Activated naive CD8-positive, alpha-beta T cell treated with anti-CD3 and anti-CD28 coated beads, Interleukin-2, amount 10 ng/mL, durations not matched to agents 7 days and 5 days (primary cell): ENCODE results near the gene NACC1. TPM values are rescaled to one million over a fixed set of nuclear protein-coding genes. Genes with fewer than 3 reads are reported as not detected.
A peak's percentile ranks its signal among the peaks of the same experiment; 100 is the strongest.

Source experiments
- ATAC-seq: fragments of 150-1000 bp; cut with Tn5 transposase; one replicate; pipeline ENCODE4 v1.10.0; 2021; ENCODE audit warnings: low read depth, moderate library complexity
- POLR2A ChIA-PET: fragments of 350-600 bp; sonication (Branson Sonifier 250); formaldehyde crosslinking; loops from one replicate; lab custom pipeline; 2021; ENCODE audit warnings: antibody characterized with exemption; lab: Charles Lee
- DNase-seq: peaks from one replicate; pipeline ENCODE4 v3.0.0; 2021
- H3K27ac Mint-ChIP-seq: one replicate; pipeline ENCODE4 v1.8.0; 2022; ENCODE audit warnings: mild to moderate bottlenecking, mixed read lengths
- H3K27me3 Mint-ChIP-seq: one replicate; pipeline ENCODE4 v1.8.0; 2022; ENCODE audit warnings: mild to moderate bottlenecking, moderate library complexity, mixed read lengths
- H3K36me3 Mint-ChIP-seq: one replicate; pipeline ENCODE4 v1.8.0; 2021; ENCODE audit warnings: mild to moderate bottlenecking, mixed read lengths
- H3K4me1 Mint-ChIP-seq: one replicate; pipeline ENCODE4 v1.8.0; 2021; ENCODE audit warnings: mixed read lengths
- H3K4me3 Mint-ChIP-seq: one replicate; pipeline ENCODE4 v1.8.0; 2022; ENCODE audit warnings: mild to moderate bottlenecking, moderate library complexity, mixed read lengths
- H3K9me3 Mint-ChIP-seq: one replicate; pipeline ENCODE4 v1.8.0; 2021; ENCODE audit warnings: mixed read lengths
- total RNA-seq, 2 experiments: library from RNA; stranded (reverse); gene quantifications; one replicate each; pipeline ENCODE4 v1.2.3, GENCODE V29; 2021

NACC1 gene
- total RNA-seq: 10 to 100 TPM; 56.3 to 57.2 TPM

DNA sequence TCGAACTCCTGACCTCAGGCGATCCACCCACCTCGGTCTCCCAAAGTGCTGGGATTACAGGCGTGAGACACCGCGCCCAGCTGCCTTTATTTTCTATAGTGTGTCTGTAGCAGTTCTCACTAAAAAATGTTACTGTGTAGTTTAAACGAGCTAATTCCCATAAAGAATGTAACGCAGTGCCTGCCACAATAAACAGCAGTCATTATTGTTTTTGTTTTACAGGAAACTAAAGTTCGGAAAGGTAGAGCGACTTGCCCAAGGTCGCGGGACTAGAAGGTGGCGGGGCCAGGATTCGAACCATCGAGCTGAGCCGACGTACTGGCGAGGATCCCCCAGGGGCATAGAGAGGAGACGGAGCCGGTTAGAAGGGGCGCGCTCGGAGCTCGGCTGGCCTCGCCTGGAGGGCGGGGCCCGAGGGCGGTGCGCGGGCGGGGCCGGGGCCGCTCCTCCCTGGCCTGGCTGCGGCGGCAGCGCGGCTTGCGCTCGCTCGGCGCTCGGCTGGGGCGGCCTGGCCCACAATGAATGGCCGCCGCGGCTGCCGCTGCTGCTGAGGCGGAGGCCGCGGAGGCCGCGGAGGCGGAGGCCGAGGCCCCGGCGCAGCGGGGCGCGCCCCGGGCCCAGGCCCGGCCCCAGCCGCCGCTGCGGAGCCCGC, at the start of gene NACC1:
TSS of gene NACC1 (plus strand) at position 493 of the 652 bp plus-strand sequence. CDS start 16,944 bp downstream, outside the sequence.
- Mint-ChIP-seq H3K36me3 (peaks cover 5% of the 10 kb centered on the region), H3K4me1 (peaks cover 19% of the 10 kb centered on the region), H3K27ac (peak within 1 kb of the TSS; percentile 92), H3K9me3 (no peaks in the 10 kb centered on the region), H3K4me3 (peak within 1 kb of the TSS; percentile 92), H3K27me3 (no peaks in the 10 kb centered on the region)
- DNase-seq (peak; percentile 97), ATAC-seq (peak; percentile 87)
- POLR2A ChIA-PET: interaction anchor here (0.5 to 5.5 kb wide), 18 partner anchors 13 to 1361 kb away, joined by 3 to 50 read pairs (median 4); partner anchors contain the start of genes DNASE2, GCDH, IER2 and STX10

DNA sequence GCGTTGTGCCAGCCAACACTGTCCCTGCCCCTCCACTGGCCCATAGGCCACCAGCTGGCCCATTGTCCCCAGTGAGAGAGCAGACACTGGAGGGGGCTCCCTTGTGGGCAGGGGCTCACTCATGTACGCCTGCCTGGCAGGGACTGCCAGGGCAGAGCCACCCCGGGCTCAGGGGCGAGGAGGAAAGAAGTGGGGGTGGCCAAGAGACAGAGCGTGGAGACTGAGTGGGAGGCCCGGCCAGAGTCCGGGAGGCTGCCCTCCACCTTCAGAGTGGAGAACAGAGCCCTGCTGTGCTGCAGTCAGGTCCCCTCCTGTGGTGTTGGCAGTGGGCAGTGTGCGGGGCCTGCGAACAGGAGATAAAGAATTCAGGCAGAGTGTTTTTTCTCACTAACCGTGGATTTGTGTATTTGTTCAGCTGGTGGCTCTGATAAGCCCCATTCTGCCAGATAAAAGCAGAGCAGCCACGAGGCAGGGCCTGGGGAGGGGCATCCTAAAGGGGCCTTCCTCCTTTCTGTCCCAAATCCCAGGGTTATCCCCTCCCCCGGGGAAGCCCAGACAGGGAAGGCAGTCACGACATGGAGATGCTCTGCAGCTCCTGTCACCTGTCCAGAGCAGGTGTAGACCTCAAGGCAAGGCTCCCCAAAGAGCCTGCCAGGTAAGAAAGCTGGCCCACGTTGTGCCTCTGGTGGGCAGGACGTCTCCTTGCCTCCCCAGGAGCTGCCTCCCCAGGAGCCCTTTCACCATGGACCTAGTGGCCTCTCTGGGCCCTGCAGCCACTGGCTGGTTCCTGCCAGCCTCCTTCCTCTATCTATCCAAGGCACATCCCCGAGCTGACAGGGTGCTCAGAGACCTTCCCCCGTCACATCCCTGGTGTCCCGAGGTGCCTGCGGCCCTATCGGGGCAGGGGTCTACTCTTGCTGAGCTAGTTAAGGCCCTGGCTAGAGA, 48.4 kb upstream of the NACC1 start:
- no peak for DNase-seq
- H3K27ac Mint-ChIP-seq: no peak overlapping the region
- POLR2A ChIA-PET: interaction anchor here (1.2 kb wide), 1 partner anchor 9 kb away, joined by 5 read pairs; no protein-coding TSS in a partner anchor
- H3K27me3 Mint-ChIP-seq: peaks cover 3% of the 10 kb centered on the region
- H3K4me1 Mint-ChIP-seq: no peaks in the 10 kb centered on the region
- no peak for ATAC-seq
- no peaks in the 10 kb centered on the region for H3K36me3 Mint-ChIP-seq
- no peaks in the 10 kb centered on the region for H3K9me3 Mint-ChIP-seq
- H3K4me3 Mint-ChIP-seq: no peak overlapping the region

DNA sequence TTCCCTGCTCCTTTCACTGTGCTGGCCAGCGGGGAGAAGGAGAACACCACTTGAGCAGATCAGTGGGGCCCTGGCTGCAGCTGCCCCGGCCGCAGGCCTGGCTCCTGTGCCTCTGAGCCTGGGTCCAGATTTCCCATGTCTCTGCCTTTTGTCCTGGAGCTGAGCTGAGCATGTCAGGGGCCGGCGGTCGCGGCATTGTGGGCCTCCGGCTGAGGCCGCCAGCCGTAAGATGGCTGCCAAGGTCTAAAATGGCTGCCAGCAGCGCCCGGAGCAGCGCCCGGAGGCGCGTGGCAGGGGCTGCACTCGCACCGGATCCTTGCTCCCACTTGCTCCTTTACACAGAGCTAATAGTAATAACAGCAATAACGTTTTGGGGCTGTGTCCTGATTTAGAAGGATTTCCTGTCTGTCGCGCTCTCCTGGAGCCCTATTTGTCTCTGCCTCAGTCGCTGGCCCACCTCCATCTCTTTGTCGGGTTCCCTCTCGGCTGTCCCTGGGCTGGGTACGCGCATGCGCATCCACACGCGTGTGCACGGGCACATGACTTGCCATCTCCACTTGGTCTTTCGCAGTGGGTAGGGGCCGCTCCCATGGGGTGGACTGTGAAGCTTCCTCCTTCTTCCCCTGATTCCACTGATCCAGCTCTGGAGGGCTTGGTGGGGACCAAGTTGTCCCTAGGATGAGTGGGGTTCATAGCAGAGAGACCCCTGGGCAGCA, 47.5 kb upstream of the NACC1 start:
- Mint-ChIP-seq H3K27me3 (peaks cover 3% of the 10 kb centered on the region), H3K36me3 (no peaks in the 10 kb centered on the region), H3K4me3 (no peak overlapping the region), H3K4me1 (no peaks in the 10 kb centered on the region), H3K27ac (no peak overlapping the region), H3K9me3 (no peaks in the 10 kb centered on the region)
- POLR2A ChIA-PET: interaction anchor here (1.2 kb wide), 1 partner anchor 8 kb away, joined by 5 read pairs; no protein-coding TSS in a partner anchor
- DNase-seq (no peak), ATAC-seq (no peak)

DNA sequence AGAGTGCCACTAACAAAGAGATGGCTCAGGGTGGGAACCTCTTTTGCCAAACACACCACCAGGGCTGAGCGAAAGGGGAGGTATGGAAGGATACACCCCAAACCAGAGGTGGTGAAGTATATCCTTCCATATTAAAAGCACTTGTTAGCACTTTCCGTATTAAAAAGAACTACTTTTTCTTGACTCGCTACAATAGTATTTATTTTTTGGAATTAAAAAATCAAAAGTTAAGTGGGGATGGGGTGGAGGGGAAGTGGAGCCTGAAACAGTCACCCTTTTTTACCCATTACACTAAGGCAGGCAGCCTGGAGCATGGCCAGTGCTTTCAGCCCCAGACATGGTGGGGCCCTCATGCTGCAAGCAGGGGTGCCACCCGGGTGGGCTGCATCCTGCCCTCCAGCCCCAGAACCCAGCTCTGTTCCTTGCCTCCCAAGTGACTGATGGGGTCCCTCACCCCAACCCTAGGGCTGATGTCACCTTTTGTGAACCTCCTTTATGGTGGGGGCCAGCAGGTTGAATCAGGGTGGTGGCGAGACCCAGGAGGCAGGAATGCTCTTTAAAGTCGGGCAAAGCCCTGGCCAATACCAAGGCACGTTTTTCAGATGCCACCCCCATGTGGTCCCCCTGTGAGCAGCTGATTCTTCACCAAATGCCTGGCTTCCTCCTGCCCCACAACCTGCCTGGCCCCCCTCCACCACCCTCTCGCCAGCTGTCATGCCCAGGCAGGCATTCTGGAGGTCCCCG, 46.4 kb upstream of the NACC1 start:
- H3K4me1 Mint-ChIP-seq: no peaks in the 10 kb centered on the region
- no peaks in the 10 kb centered on the region for H3K36me3 Mint-ChIP-seq
- ATAC-seq (no peak), DNase-seq (no peak)
- POLR2A ChIA-PET: no interaction called here
- peaks cover 3% of the 10 kb centered on the region for H3K27me3 Mint-ChIP-seq
- H3K27ac Mint-ChIP-seq: no peak overlapping the region
- no peaks in the 10 kb centered on the region for H3K9me3 Mint-ChIP-seq
- no peak overlapping the region for H3K4me3 Mint-ChIP-seq

DNA sequence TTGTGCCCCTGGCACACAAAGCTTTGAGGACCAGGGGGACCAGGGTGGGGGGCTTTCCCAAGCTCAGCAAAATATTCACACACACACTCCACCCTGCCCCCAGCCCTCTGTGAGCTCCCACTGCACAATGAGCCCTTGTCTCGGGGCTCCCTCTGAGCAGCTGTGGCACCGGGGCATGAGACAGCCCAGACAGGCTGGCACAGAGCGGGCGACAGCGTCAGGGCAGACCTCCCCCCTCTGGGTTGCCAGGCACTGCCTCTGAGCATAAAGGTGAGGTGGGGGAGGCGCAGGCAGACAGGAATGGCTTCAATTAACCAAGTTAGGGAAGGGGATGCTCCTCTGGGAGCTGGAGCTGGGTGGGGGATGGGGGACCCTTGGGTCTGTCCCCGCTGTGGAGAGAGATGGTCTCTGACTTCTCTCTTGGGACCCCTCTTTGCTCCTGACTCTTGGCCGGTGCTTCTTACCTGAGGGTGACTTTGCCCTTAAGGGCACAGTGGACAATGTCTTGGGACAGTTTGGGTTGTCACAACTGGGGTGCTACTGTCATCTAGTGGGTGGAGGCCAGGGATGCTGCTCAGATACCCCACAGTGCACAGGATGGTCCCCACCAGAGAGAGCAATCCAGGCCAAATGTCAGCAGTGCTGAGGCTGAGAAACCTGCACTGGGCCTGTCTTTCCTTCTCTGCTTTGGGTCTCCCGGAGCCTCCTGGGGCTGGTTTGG, 45.7 kb upstream of the NACC1 start:
- no peak overlapping the region for H3K27ac Mint-ChIP-seq
- ATAC-seq (no peak), DNase-seq (no peak)
- H3K27me3 Mint-ChIP-seq: peaks cover 3% of the 10 kb centered on the region
- no peak overlapping the region for H3K4me3 Mint-ChIP-seq
- H3K9me3 Mint-ChIP-seq: no peaks in the 10 kb centered on the region
- no peaks in the 10 kb centered on the region for H3K36me3 Mint-ChIP-seq
- POLR2A ChIA-PET: no interaction called here
- H3K4me1 Mint-ChIP-seq: peaks cover 2% of the 10 kb centered on the region

DNA sequence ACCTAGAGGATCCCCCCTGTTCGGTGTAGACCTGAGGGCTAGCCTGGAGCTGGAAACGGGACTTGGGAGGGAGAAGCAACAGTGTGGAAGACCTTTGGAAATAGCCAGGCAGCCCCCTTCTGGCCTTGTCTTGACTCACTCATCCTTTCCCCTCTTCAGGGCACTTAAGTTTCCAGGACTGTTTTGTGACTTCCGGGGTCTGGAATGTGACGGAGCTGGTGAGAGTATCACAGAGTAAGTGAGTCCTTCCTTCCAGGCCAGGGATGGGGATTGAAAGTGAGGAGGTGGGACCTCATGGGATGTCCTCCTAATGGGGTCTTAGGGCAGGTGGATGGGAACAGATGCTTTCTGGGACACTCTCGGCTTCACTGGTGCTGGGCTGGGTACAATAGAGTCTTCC, 44.8 kb upstream of the NACC1 start:
- Mint-ChIP-seq H3K27ac (no peak overlapping the region), H3K36me3 (no peaks in the 10 kb centered on the region), H3K4me3 (no peak overlapping the region), H3K9me3 (no peaks in the 10 kb centered on the region), H3K27me3 (peaks cover 5% of the 10 kb centered on the region), H3K4me1 (peaks cover 2% of the 10 kb centered on the region)
- no peak for ATAC-seq
- no peak for DNase-seq
- POLR2A ChIA-PET: no interaction called here

DNA sequence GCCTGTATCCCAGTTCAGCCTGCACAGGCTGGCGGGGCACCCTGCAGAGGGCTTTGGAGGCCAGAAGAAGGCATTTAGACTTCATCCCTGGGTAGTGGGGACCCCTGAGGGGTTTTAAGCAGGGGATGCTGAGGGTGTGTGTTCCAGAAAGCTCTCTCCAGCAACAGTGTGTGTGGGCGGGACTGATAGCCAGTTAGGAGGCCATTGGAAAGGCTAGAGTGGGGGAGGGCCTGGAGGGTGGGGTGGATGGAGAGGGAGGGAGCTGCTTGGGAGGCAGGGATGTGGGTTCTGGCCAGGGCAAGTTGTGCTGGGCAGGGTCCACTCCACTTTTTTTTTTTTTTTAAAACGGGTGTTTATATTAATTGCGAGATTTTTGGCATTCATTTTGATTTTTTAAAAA, 43.7 kb upstream of the NACC1 start:
- DNase-seq: no peak
- no peak for ATAC-seq
- Mint-ChIP-seq H3K4me1 (peaks cover 2% of the 10 kb centered on the region), H3K9me3 (no peaks in the 10 kb centered on the region), H3K27me3 (peaks cover 5% of the 10 kb centered on the region), H3K4me3 (no peak overlapping the region), H3K27ac (no peak overlapping the region), H3K36me3 (no peaks in the 10 kb centered on the region)
- POLR2A ChIA-PET: no interaction called here

DNA sequence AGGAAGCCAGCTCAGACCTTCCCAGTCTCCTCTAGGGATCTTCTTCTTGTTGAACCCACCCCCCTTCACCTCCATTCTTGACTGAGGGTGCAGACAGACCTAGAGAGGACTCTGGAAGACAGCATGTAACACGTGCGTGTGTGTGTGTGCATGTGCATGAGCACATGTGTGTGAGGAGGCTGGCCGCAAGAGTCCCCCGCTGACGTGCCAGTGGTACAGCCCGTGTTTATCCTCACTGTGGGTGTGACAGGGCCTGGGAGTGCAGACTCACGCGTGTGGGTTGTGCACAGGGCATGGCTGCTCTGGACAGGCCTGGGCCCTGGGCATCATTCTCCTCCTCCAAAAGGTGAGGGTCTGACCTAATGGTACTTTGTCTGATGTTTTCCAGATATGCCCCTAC, 41.7 kb upstream of the NACC1 start:
- no peak overlapping the region for H3K27ac Mint-ChIP-seq
- POLR2A ChIA-PET: no interaction called here
- H3K9me3 Mint-ChIP-seq: no peaks in the 10 kb centered on the region
- no peak overlapping the region for H3K4me3 Mint-ChIP-seq
- DNase-seq (no peak), ATAC-seq (no peak)
- peaks cover 2% of the 10 kb centered on the region for H3K27me3 Mint-ChIP-seq
- peaks cover 2% of the 10 kb centered on the region for H3K4me1 Mint-ChIP-seq
- H3K36me3 Mint-ChIP-seq: no peaks in the 10 kb centered on the region

DNA sequence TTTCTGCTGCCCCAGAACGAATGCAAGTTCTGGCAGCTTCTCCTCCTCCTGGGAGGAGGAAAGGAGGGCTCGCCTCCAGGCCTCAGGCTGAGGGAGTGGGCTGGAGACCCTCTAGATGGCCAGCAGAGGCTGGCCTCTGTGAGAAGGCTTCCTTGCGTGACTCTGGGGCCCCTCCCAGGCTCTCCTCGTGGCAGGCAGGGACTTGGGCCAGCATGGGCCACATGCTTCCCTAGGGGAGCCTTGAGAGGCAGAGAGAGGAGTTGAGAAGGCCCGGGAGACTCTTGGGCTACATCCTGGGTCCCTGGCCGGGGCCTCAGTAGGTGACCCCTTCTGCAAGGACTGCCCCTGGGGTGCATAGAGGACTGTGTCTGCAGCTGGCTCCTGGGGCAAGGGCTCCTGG, 41.3 kb upstream of the NACC1 start:
- Mint-ChIP-seq H3K27ac (no peak overlapping the region), H3K9me3 (no peaks in the 10 kb centered on the region), H3K4me1 (peaks cover 2% of the 10 kb centered on the region), H3K36me3 (no peaks in the 10 kb centered on the region), H3K27me3 (peaks cover 2% of the 10 kb centered on the region), H3K4me3 (no peak overlapping the region)
- ATAC-seq (no peak), DNase-seq (no peak)
- POLR2A ChIA-PET: no interaction called here

DNA sequence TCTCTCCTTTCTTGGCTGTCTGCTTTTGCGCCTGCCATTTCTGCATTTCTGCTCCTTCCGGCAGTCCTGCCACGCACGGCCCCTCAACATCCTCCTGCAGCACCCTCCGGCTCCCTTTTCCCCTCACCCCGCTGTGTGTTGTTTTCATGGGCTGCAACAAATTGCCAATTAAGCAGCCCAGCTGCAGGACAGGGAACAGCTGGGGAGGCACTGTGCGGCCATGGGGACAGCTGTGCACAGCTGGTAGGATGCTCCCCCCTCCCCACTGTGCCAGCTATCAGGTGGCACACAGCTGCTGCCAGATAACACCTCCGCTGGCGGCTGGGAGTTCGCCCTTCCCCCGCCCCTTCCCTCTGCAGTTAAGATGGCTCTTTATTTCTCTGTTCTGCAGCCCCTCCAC, 40.8 kb upstream of the NACC1 start:
- H3K36me3 Mint-ChIP-seq: no peaks in the 10 kb centered on the region
- POLR2A ChIA-PET: no interaction called here
- H3K4me3 Mint-ChIP-seq: no peak overlapping the region
- H3K4me1 Mint-ChIP-seq: peaks cover 2% of the 10 kb centered on the region
- ATAC-seq: no peak
- H3K27ac Mint-ChIP-seq: no peak overlapping the region
- peaks cover 2% of the 10 kb centered on the region for H3K27me3 Mint-ChIP-seq
- no peaks in the 10 kb centered on the region for H3K9me3 Mint-ChIP-seq
- no peak for DNase-seq

DNA sequence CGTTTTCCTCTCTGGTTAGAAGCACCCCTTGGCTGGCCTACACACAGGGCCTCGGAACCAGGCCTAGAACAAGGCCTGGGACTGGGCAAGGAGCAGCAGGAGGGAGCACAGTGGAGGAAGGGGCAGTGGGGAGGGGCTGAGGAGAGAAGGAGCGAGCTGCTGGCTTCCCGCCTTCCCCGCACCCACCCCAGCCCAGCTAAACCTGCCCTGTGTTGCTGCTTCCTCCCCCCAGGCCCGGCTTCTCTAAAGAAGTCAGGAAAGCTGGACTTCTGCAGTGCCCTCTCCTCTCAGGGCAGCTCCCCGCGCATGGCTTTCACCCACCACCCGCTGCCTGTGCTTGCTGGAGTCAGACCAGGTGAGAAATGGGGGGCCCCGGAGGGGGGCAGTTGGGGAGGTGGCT, 39.7 kb upstream of the NACC1 start:
- POLR2A ChIA-PET: interaction anchor here (0.6 to 1.4 kb wide), 2 partner anchors 8 to 97 kb away, joined by 4 to 5 read pairs; no protein-coding TSS in a partner anchor
- Mint-ChIP-seq H3K36me3 (no peaks in the 10 kb centered on the region), H3K27ac (no peak overlapping the region), H3K9me3 (no peaks in the 10 kb centered on the region), H3K27me3 (peaks cover 2% of the 10 kb centered on the region), H3K4me3 (no peak overlapping the region), H3K4me1 (peaks cover 2% of the 10 kb centered on the region)
- DNase-seq (no peak), ATAC-seq (no peak)

DNA sequence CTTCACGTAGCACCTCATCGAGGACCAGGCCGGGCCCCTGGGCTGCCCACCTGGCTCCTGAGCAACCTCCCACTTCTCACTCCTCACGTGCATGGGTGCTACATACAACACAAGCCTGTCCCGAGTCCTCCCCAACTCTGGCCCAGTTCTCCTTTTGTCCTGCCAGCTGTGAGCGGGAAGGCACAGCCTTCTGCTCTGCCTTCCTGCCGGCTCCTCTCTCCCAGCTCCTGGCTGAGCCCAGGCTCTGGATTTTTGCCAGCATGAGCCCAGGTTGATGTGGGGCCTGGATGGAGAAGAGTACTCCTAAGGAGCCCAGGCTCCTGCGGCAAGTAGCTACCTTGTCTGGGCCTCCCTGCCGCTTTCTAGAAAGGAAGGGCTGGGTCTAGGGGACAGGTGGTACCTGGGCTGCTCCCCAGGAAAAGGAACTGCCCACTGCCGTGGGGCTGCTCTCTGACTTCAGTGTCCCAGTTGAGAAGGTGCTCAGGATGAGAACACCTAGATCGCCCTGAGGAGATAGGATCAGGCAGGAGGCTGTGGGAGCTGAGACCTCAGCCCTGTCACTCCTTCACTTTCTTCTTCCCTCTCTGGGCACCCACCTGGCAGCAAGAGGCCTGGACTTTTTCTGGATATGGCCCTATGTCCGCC, 39.0 kb upstream of the NACC1 start:
- Mint-ChIP-seq H3K27ac (no peak overlapping the region), H3K9me3 (no peaks in the 10 kb centered on the region), H3K36me3 (no peaks in the 10 kb centered on the region), H3K4me3 (no peak overlapping the region), H3K4me1 (peaks cover 2% of the 10 kb centered on the region), H3K27me3 (peaks cover 2% of the 10 kb centered on the region)
- ATAC-seq (no peak), DNase-seq (no peak)
- POLR2A ChIA-PET: interaction anchor here (1.4 kb wide), 1 partner anchor 9 kb away, joined by 5 read pairs; no protein-coding TSS in a partner anchor
